Right lobe of liver (tissue), 4 donors: Measurements from ENCODE around the gene ERC2.

Experiments used
- CTCF ChIP-seq, 4 donors: fragments of 200-600 bp in 3 of 4; fragments of 450-650 bp in 1 of 4; IDR thresholded peaks; one replicate each; pipeline versions ENCODE4 v1.5.1 to v1.8.0; 2016 to 2022; ENCODE audit warnings: antibody characterized with exemption in 4 of 4, mild to moderate bottlenecking in 2 of 4
- POLR2A ChIP-seq: fragments of 450-650 bp; IDR thresholded peaks from one replicate; pipeline ENCODE4 v1.6.1; 2017; ENCODE audit warnings: antibody characterized with exemption, mild to moderate bottlenecking
- donor health status: DM: no; HTN: no; CAD: no.
- donor health status: DM: no; HTN: no; CAD: no.
- donor health status: DM: no; HTN: yes; CAD: no.

GRCh38 chr3:55779543-55779942 lies 688.7 kb downstream of the ERC2 start:
- TF ChIP-seq CTCF (IDR thresholded peaks at IDR 0.05), result no peak
- no peak for TF ChIP-seq POLR2A
